HG02885 (cell line): ENCODE data around the gene ABHD1.
A peak's percentile ranks its signal among the peaks of the same experiment; 100 is the strongest.

Experiments used
- ATAC-seq: cut with Tn5 transposase; IDR thresholded peaks from one replicate; pipeline ENCODE4 v1.9.1; 2021; ENCODE audit warnings: mild to moderate bottlenecking; ENCODE audit not compliant: unreplicated experiment, poor library complexity

ABHD1 gene

GRCh38 chr2:27086724-27087593 lies 36.7 kb upstream of the ABHD1 start, which contains the start of gene KHK:
Gene KHK, plus strand, starts transcription at chr2:27086772. Its CDS starts 488 bp downstream, at chr2:27087260.
- no peak for ATAC-seq

GRCh38 chr2:27087823-27088410 lies 35.7 kb upstream of the ABHD1 start:
- ATAC-seq, result no peak

- no peak for ATAC-seq
Measured at GRCh38 chr2:27088634-27089033, 35.0 kb upstream of the ABHD1 start.

- no peak for ATAC-seq
Measured at GRCh38 chr2:27089111-27089954, 34.3 kb upstream of the ABHD1 start.

GRCh38 chr2:27091746-27092695 lies 31.6 kb upstream of the ABHD1 start:
- ATAC-seq, result no peak

GRCh38 chr2:27092696-27093429 lies 30.8 kb upstream of the ABHD1 start:
- no peak for ATAC-seq

- ATAC-seq, result no peak
Measured at GRCh38 chr2:27093430-27094352, 29.9 kb upstream of the ABHD1 start.

GRCh38 chr2:27094353-27094984 lies 29.1 kb upstream of the ABHD1 start:
- ATAC-seq, result no peak

GRCh38 chr2:27095427-27095744 lies 28.2 kb upstream of the ABHD1 start:
- ATAC-seq, result no peak

GRCh38 chr2:27095745-27096651 lies 27.6 kb upstream of the ABHD1 start:
- ATAC-seq, result peak; percentile 72

- no peak for ATAC-seq
Measured at GRCh38 chr2:27096748-27097297, 26.8 kb upstream of the ABHD1 start.

- no peak for ATAC-seq
Measured at GRCh38 chr2:27097341-27097740, 26.3 kb upstream of the ABHD1 start.

- no peak for ATAC-seq
Measured at GRCh38 chr2:27099334-27099955, 24.2 kb upstream of the ABHD1 start.

GRCh38 chr2:27100036-27100435 lies 23.6 kb upstream of the ABHD1 start:
- ATAC-seq, result no peak

- ATAC-seq, result no peak
Measured at GRCh38 chr2:27102329-27102728, 21.3 kb upstream of the ABHD1 start.

GRCh38 chr2:27105981-27106380 lies 17.6 kb upstream of the ABHD1 start:
- no peak for ATAC-seq
